Stimulated activated CD8-positive, alpha-beta memory T cell treated with anti-CD3 and anti-CD28 coated beads, Interleukin-4, amount 100 ng/mL, for 48 hours (primary cell): ENCODE data around the gene YPEL5.
"Not testable (repeated sequence)": the region's sequence is repeated elsewhere in the genome, so short reads cannot be mapped to it uniquely, and the experiment has no call there.

Experiments
- DNase-seq: peaks from one replicate; pipeline ENCODE4 v3.0.0-alpha.2; 2020

YPEL5 gene

DNA sequence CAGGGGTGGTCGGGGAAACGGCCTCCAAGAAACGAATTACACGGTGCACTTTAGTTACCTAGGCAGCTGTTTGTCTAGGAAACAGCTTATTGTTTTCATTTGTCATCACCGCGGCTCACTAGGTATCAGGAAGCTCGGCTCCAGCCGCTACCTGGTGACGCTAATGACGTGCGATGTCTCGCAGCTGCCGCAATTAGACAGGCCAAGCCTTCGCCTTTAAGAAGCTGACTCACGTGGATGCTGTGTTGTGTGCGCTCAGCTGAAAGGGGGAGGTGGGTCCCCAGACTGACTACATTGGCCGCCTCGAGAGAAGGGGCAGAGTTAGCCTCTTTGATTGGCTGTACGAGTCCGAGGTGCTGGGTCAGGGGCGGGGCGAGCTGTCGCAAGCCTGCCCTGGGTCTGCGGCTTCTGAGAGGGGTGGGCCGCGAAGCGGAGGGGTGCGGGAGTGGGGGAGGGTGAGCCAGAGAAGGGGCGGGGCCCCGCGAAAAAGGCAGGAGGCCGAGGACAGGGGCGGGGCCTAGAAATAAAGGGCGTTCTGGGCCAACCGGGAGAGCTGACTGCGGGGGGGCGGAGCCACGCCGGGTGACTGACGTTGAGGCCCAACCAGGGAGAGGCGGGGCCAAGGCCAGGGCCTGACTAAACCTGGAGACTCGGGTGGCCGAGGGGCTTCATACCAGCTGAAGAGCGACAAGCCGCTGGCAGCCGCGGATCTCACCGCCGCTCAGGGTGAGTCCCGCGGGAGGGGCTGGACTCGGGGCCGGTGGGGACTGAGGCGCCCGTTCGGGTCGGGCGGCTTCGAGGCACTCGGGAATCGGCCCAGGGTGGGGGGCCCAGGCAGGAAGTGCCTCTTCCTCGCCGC lies at the start of gene YPEL5:
Gene YPEL5 (plus strand): TSS at position 671 of the 859 bp plus-strand sequence. CDS start 9,645 bp downstream, outside the sequence.
- DNase-seq = peak; percentile 99

DNA sequence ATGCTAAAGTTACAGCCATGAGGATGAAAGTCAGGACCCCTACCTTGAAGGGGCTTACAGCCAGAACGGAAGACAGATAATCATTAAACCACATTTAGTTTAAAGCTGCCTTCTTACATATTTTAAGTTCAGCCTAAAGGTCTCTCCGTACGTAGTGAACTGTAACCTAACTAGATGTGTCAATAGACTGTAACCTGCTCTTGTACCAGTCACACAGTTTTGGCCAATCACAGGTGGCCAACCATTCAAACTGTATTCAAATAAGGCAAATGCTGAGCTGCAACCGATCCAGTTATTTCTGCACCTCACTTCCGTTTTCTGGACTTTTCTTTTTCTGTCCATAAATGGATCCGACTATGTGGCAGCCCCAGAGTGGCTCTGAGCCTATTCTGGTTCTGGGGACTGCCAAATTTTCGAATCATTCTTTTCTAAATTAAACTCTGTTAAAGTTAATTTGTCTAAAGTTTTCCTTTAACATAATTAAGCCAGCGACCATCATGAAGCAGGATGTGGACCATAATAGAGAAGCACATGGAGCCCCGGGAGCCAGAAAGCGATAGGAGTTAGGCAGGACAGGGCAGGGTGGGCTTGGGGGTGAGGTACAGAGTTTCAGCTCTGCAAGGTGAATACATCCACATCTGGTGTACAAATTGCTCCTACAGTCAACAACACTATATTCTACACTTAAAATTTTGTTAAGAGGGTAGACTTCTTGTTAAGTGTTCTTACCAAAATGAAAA lies 48.4 kb upstream of the YPEL5 start:
- no peak for DNase-seq

DNA sequence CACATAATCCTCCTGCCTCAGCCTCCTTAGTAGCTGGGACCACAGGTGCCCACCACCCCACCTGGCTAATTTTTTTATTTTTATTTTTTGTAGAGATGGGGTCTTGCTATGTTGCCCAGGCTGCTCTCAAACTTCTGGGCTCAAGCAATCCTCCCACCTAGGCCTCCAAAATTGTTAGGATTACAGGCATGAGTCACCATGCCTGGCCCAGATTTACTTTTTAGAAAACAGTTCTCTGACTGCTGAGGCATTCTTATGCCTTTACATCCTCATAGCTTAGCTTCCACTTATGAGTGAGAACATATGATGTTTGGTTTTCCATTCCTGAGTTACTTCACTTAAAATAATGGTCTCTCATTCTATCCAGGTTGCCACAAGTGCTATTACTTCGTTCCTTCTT lies 47.4 kb upstream of the YPEL5 start:
- not testable (repeated sequence) for DNase-seq

DNA sequence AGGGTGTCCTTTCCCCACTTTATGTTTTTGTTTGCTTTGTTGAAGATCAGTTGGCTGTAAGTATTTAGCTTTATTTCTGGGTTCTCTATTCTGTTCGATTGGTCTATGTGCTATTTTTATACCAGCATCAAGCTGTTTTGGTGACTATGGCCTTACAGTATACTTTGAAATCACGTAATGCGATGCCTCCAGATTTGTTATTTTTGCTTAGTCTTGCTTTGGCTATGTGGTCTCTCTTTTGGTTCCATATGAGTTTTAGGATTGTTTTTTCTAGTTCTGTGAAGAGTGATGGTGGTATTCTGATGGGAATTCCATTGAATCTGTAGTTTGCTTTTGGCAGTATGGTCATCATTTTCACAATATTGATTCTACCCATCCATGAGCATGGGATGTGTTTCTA lies 46.1 kb upstream of the YPEL5 start:
- not testable (repeated sequence) for DNase-seq

DNA sequence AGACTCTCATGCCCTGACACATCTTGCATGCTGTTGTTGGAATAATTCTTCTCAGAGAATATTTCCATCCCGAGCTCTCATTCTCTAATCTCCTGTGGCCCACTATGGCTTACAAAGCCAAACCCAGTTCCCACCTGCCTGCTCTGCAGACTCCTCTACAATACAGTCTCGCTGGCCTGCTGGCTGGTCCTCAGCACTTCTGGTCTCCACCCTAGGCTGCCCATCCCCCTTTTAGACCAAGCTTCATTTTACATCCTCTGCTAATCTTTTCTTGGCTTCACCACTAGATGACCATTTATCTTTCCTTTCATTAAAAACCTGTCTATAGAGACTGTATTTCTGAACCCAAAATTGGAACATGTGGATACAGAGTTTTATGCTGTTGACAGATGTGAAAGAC lies 42.5 kb upstream of the YPEL5 start:
- DNase-seq = no peak

DNA sequence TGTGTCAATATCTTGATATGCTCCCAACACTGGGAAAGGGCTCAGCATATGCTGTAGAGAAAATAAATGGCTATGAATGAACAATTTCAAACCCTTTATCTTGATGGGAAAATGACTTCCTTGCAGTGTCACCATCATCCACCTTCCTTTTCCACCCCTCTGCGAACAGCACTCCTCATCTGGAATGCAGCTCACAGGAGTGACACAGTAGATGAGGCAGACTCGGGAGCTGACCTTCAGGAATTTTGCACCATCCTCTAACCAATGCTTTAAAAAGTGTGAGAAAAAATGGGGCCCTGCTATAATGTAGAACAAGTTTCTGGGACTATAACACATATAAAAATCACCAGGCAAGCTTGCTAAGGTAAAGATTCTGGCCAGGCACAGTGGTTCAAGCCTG lies 41.3 kb upstream of the YPEL5 start:
- DNase-seq = no peak

DNA sequence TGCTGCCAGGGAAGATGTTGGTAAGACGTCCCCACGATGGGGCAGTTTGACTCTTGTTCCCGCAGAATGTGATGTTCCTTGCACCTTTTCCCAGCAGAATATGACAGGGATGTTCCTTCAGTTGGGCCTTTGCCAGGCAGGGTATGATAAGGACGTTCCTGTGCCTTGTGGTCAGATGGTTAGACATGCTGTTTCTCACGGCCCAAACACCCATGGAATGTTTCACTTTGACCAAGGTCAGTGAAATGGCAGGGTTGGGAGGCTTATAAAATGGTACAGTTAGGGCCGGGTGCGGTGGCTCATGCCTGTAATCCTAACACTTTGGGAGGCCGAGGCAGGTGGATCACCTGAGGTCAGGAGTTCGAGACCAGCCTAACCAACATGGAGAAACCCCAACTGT lies 40.3 kb upstream of the YPEL5 start:
- DNase-seq = no peak

DNA sequence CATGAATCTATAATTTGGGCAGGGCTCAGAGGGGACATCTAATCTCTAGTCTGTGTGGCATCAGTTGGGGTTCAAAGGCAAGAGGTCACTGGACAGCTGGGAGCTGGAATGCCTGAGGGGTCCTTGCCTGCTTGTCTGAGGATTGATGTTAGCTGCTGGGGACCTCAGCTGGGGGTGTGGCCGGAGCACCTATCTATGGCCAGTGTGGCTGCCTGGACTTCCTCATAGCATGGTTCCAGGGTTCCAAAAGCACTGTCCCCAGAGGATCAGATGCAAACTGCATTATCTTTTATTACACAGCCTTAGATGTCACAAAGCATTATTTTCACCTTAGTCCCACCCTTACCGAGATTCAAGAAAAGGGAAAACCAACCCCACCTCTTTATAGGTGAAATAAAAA lies 38.6 kb upstream of the YPEL5 start:
- no peak for DNase-seq

DNA sequence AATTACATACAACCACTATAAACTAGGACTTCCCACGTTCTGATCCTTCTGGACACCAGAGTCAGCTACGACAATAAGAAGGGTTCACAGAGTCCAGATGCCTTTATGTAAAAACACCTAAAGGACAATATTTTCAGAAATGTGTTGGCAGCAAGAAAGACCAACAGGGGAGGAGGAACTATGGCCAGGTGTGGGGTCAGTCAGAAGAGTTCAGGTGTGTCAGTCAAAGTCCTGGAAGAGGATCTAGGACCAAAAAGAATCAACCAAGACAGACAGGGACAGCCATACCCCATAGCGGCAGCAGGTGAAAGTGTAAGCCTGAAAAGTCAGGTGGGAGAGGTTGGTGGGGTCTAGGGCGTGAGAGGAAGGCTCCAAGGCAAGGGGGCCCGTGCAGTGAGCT lies 38.0 kb upstream of the YPEL5 start:
- DNase-seq = no peak

DNA sequence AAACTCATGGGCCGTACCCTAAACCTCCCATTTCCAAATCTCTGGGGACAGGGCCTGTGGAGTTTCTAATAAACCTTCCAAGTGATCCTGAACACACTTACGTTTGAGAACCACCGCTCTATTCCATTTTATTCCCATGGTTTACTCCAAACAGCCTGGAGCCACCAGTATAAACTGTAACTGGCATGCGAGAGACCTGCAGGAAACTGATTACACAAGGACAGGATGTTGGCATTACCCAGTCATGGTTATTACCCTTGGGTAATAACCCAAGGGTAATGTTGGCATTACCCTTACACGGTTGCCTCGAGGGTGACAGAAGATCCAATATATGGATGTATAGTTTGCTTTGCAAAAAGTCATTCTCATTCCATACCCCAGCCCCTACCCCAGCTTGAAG lies 37.0 kb upstream of the YPEL5 start:
- no peak for DNase-seq

DNA sequence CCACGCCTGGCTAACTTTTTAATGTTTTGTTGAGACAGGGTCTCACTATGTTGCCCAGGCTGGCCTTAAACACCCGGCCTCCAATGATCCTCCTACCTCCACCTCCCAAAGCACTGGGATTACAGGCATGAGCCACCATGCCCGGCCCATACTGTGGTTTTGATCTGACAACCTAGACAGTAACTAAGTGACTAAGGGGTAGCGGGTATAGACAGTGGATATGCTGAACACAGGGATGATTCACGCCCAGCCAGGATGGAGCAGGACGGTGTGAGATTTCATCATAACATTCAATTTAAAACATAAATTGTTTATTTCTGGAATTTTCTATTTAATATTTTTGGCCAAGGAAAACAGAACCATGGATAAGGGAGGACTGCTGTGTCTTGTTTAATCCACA lies 36.0 kb upstream of the YPEL5 start:
- no peak for DNase-seq

DNA sequence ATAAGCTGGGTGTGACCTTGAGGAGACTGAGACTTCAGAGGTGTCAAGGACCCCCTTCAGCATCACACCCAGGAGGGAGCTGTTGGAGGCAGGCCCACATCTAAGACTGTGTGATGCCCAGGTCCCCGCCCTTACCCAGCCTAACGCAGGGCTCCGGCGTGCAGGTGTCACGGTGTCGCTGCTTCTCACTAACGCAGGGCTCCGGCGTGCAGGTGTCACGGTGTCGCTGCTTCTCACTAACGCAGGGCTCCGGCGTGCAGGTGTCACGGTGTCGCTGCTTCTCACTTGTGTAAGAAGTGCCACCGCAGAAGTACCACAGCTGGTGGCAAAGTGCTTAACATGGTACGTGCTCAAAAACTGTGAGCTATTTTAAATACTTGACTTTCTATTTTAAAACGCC lies 35.6 kb upstream of the YPEL5 start:
- not testable (repeated sequence) for DNase-seq

DNA sequence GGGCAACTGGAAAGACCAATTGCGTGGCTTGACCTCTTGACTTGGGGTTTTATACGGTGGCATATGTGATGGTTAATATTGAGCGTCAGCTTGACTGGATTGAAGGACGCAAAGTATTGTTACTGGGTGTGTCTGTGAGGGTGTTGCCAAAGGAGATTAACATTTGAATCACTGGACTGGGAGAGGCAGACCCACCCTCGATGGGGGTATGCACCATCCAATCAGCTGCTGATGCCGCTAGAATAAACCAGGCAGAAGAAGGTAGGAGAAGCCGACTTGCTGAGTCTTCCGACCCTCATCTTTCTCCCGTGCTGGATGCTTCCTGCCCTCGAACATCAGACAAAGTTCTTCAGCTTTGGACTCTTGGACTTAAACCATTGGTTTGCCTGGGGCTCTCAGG lies 34.2 kb upstream of the YPEL5 start:
- no peak for DNase-seq

DNA sequence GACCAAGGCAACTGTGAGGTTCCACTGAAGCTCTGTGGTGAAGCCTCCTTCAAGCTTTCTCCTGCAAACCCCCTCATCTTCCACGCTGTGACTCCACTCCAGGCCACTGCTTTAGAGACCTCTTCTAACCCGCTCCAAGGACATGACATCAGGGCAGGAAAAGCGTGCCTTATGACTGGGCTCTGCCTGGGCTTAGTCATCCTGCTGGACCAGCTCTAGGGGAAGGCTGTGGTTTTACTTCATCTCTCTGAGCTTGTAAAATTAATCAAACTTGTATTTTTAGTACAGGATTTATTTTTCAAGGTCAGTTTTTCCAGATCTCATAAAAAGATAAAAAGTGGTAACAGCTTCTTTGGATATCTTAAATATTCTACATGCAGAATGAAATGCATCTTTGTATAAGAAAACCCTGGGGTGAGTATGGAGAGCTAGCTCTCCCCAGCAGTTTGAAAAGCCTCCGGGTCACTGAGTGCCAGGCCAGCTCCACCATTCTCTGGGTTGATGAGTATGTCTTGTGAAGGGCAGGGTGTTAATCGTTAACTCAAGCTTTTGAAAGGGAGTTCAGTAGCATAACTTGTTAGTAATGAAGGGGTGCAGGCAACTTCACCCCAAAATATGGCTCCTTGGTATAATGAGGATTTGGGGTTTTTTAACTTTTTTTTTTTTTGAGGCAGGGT lies 33.1 kb upstream of the YPEL5 start:
- no peak for DNase-seq

DNA sequence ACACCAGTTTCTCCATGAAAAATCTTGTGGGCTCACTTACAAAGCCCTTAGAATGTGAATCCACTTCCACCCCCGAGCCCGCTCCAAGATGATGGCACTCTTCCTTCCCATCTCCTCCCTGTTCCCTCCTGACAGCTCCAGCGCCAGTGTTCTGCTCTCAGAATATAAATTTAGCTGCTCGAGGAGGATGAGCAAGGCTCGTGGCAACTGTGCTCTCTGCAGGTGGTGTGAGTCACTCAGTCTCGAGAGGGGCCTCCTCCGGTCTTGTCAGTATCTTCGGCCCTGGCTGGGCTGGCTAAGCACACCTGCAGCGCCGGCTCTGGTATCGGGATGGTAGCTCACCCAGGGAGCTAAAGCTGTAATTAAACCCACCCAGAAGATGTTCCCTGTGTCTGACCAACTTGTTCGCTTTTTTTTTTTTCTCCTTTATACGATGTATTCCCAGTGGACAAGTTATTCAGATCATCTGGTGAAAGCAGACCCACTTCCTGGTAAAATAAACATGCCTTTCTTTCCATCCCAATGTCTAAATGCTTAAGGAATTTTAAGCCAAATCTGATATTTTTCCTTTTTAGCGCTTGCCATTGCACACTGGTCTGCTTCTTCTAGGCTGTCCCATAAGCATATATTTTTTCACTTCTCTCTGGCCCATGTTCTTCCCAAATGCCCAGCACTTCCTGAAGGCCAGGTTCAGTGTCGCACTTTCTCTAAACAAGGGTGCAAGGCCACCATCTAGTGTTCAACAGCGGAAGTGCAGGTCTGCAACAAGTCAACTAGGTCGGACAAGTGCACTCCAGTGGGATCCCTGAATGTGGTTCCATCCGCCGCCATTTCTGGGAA lies 31.4 kb upstream of the YPEL5 start:
- peak; percentile 85 for DNase-seq

DNA sequence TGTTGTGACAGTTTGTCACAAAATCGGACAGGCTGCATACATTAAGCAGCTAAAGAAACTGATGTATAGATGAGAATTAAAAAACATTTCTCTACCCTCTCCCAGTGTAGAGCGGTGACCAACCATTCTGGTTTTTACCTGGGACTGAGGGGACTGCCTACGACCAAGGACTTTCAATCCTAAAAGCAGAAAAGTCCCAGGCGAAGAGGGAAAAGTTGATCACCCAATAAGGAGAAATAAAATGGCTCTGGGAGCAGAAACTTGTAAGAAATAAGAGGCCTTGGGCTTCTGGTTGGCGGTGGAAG lies 30.9 kb upstream of the YPEL5 start:
- DNase-seq = no peak

DNA sequence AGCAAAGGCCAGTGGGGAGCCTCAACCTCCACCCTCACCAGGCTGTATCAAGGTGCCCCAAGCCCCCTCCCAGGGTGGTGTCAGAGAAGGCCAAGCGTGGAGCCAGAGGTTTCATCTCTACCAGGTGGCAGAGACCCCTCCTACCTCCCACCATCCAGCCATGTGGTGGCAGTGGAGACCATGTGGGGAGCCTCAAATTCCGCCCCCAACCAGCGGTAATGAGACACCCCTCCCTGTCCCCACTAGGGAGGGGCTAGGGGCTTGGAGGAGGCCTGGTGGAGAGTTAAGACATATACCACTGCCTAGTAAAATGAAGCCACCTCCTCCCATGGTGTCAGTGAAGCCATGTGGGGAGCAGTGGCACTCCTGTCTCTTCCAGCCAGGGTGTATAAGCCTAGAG lies 24.4 kb upstream of the YPEL5 start:
- no peak for DNase-seq

DNA sequence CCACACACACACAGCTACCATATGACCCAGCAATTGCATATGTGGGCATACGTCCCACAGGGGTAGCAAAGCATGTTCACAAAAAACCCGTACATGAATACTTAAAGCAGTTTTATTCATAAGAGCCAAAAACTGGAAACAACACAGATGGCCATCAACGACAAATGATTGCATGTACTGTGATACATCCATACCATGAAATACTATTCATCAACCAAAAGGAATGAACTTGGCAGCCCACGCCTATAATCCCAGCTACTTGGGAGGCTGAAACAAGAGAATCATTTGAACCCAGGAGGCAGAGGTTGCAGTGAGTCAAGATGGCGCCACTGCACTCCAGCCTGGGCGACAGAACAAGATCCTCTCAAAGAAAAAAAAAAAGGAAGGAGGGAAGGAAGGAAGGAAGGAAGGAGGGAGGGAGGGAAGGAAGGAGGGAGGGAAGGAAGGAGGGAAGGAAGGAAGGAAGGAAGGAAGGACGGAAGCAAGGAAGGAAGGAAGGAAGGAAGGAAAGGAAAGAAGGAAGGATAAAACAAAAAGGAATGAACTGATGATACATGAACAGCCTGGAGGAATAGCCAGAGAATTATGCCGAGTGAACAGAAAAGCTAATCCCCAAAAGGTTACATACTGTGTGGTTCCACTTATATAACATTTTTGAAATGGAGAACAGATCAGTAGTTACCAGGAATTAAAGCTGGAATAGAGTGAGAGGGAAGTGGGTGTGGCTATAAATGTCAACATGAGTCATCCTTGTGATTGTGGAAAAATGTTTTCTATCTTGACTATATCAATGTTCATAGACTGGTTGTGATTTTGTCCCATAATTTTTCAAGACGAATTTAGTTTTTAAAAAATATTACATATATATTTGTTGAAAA lies 19.6 kb upstream of the YPEL5 start:
- DNase-seq = no peak

DNA sequence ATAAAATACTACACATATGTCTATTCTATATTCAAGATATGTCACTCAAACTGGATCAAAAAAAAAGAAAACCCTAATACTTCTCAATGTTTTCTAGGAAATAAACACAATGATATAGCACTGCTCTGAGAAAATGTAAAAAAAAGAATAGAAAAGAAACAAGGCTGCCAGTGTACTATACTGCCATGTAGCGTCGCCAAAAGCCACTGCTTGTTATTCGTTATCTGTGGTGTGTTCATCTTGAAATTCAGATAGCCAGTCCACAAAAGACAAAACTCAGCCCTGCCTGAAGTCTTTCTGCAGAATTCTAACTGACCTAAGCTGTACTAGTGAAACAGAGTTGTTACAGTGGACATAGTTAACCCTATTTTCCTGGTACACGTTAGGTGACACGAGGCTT lies 12.2 kb upstream of the YPEL5 start:
- DNase-seq = no peak

DNA sequence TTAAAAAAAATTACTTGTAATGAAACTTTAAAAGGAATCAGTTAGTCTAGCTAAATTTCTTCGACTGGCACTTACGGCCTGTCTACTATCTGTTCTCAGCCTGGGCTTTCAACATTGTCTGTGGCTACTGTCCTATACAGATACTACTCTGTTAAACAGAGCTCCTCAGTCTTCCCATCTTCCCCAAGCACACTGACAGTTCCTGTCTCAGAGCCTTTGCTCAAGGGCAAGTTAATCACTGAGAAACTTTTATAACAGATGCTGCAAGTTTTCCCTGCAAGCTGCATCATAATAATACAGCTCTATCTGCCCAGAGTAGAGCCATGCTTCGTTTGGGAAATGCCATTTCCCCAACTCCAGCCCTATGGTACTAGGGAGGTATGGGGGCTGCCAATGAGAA lies 11.3 kb upstream of the YPEL5 start:
- DNase-seq = no peak

DNA sequence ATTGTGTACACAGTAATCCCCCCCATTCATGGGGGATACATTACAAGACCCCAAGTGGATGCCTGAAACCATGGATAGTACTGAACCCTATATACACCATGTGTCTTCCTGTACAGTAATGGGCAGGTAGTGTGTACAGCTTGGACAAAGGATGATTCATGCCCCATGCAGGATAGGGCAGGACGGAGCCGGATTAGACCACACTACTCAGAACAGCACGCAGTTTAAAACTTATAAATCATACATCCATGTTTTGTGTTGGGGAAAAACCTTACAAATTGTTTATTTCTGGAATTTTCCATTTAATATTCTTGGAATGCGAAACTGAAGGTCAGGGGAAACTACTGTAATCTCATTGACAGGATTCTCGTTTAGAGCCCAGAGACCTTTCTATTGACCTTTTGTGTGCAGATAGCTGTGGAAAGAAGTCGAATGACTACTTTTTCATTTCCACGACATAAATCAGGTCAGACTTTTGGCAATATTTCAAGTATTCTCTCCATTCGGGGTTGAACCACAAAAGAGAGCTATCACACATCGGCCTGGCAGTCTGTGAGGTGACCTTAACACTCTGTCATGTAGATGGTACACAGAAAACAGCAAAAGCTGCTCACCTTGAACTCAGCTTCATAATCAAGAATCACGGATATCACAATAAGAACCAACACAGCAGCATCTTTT lies 9.9 kb upstream of the YPEL5 start:
- DNase-seq = no peak
